HEK293 (cell line): Measurements from ENCODE around the gene UBR2.

Experiments
- CTCF ChIP-seq: fragments of 450-650 bp; formaldehyde crosslinking; IDR thresholded peaks from 2 replicates; pipeline ENCODE4 v1.5.1; 2016; ENCODE audit warnings: missing biosample characterization, missing genetic modification characterization
- ZNF302 ChIP-seq: fragments of 450-650 bp; formaldehyde crosslinking; IDR thresholded peaks from 2 replicates; pipeline ENCODE4 v1.5.1; 2016; ENCODE audit warnings: missing biosample characterization, missing genetic modification characterization, low read depth

- TF ChIP-seq CTCF (tag by site-specific recombination) (no peak), ZNF302 (tag by site-specific recombination) (no peak)
Observed at GRCh38 chr6:42704251-42704936, 140.6 kb downstream of the UBR2 start.
